ENCODE measurements around the gene MARK4. TPM values are rescaled to one million over a fixed set of nuclear protein-coding genes. Genes with fewer than 3 reads are reported as not detected.
"Not testable (repeated sequence)": the region's sequence is repeated elsewhere in the genome, so short reads cannot be mapped to it uniquely, and the experiment has no call there.

Gene MARK4
- total RNA-seq, 4 donors from 2014 or later: 6.4 to 19.6 (median 14.9) TPM

- H3K27ac ChIP-seq: no peak overlapping the region
- H3K4me3 ChIP-seq: no peak overlapping the region
- H3K36me3 ChIP-seq: peaks cover 0 to 66% (median 6%) of the 10 kb centered on the region in 3 donors
- DNase-seq: no peak
- H3K9me3 ChIP-seq: no peaks in the 10 kb centered on the region
- TF ChIP-seq POLR2A (IDR thresholded peaks at IDR 0.05) (no peak), CTCF (IDR thresholded peaks at IDR 0.05) (no peak)
- intact Hi-C loops (cut with DNase I): no loop called here
- no peaks in the 10 kb centered on the region for H3K27me3 ChIP-seq
- peaks cover 0 to 7% (median 0%) of the 10 kb centered on the region in 3 donors for H3K4me1 ChIP-seq
- 76 to 86% methylated on average over 2 to 3 of the region's 11 CpGs for WGBS, 2 donors
Observed at GRCh38 chr19:45263013-45263412, 11.9 kb downstream of the MARK4 start.

- TF ChIP-seq CTCF (IDR thresholded peaks at IDR 0.05) (no peak), POLR2A (IDR thresholded peaks at IDR 0.05) (no peak)
- 72 to 77% methylated on average over 9 of the region's 19 CpGs for WGBS, 2 donors
- H3K36me3 ChIP-seq: peaks cover 0 to 68% (median 0%) of the 10 kb centered on the region in 3 donors
Observed at GRCh38 chr19:45264781-45265317, 13.8 kb downstream of the MARK4 start.

GRCh38 chr19:45265375-45265774 is 14.3 kb downstream of the MARK4 start:
- Histone ChIP-seq H3K4me3 (no peak overlapping the region), H3K4me1 (peaks cover 0 to 7% (median 0%) of the 10 kb centered on the region in 3 donors), H3K27me3 (no peaks in the 10 kb centered on the region), H3K9me3 (no peaks in the 10 kb centered on the region), H3K36me3 (peaks cover 0 to 69% (median 0%) of the 10 kb centered on the region in 3 donors), H3K27ac (no peak overlapping the region)
- intact Hi-C loops (cut with DNase I): no loop called here
- TF ChIP-seq POLR2A (IDR thresholded peaks at IDR 0.05): no peak
- TF ChIP-seq CTCF (IDR thresholded peaks at IDR 0.05): no peak
- WGBS, 2 donors: 89 to 92% methylated on average over 5 of the region's 5 CpGs
- no peak for DNase-seq

More at GRCh38 chr19:45264781-45265317, 13.8 kb downstream of the MARK4 start:
- Histone ChIP-seq H3K27ac (no peak overlapping the region), H3K9me3 (no peaks in the 10 kb centered on the region), H3K4me3 (no peak overlapping the region), H3K27me3 (no peaks in the 10 kb centered on the region), H3K4me1 (peaks cover 0 to 7% (median 0%) of the 10 kb centered on the region in 3 donors)
- intact Hi-C loops (cut with DNase I): no loop called here
- DNase-seq: no peak

- WGBS, 2 donors: 86 to 92% methylated on average over 9 to 11 of the region's 12 CpGs
- TF ChIP-seq CTCF (IDR thresholded peaks at IDR 0.05) (no peak), POLR2A (IDR thresholded peaks at IDR 0.05) (no peak)
- no peak for DNase-seq
- peaks cover 0 to 7% (median 0%) of the 10 kb centered on the region in 3 donors for H3K4me1 ChIP-seq
- H3K27me3 ChIP-seq: no peaks in the 10 kb centered on the region
- intact Hi-C loops (cut with DNase I): no loop called here
- peaks cover 0 to 79% (median 11%) of the 10 kb centered on the region in 3 donors for H3K36me3 ChIP-seq
- no peaks in the 10 kb centered on the region for H3K9me3 ChIP-seq
- no peak overlapping the region for H3K27ac ChIP-seq
- no peak overlapping the region for H3K4me3 ChIP-seq
Observed at GRCh38 chr19:45267296-45267695, 16.2 kb downstream of the MARK4 start.

GRCh38 chr19:45269939-45270338 is 18.9 kb downstream of the MARK4 start:
- 94 to 100% methylated on average over 7 to 13 of the region's 13 CpGs for WGBS, 2 donors
- H3K4me3 ChIP-seq; intact Hi-C loops (cut with DNase I); DNase-seq; H3K27ac ChIP-seq; H3K4me1 ChIP-seq; H3K9me3 ChIP-seq; H3K27me3 ChIP-seq: not testable (repeated sequence)
- peaks cover 0 to 93% (median 11%) of the 10 kb centered on the region in 3 donors for H3K36me3 ChIP-seq

Measured in esophagus squamous epithelium (tissue), 5 donors.